Type B pancreatic cell (in vitro differentiated cells): ENCODE measurements around the gene RALGAPB. TPM values are rescaled to one million over a fixed set of nuclear protein-coding genes. Genes with fewer than 3 reads are reported as not detected.
A peak's percentile ranks its signal among the peaks of the same experiment; 100 is the strongest.

Experiments used
- DNase-seq: peaks from one replicate; pipeline ENCODE4 v3.0.0; 2021; ENCODE audit warnings: mixed read lengths; ENCODE audit not compliant: unreplicated experiment; ENCODE audit errors: extremely low spot score
- H3K27ac Mint-ChIP-seq: 2 replicates; pipeline ENCODE4 v1.8.0; 2021; ENCODE audit warnings: mild to moderate bottlenecking, mixed read lengths
- H3K27me3 Mint-ChIP-seq: 2 replicates; pipeline ENCODE4 v1.8.0; 2021; ENCODE audit warnings: mixed read lengths
- H3K36me3 Mint-ChIP-seq: 2 replicates; pipeline ENCODE4 v1.8.0; 2021; ENCODE audit warnings: mixed read lengths
- H3K4me1 Mint-ChIP-seq: one replicate; pipeline ENCODE4 v1.8.0; 2021; ENCODE audit warnings: mixed read lengths; ENCODE audit not compliant: unreplicated experiment
- H3K4me3 Mint-ChIP-seq: 2 replicates; pipeline ENCODE4 v1.8.0; 2021; ENCODE audit warnings: mild to moderate bottlenecking, mixed read lengths
- H3K9me3 Mint-ChIP-seq: 2 replicates; pipeline ENCODE4 v1.8.0; 2021; ENCODE audit warnings: mixed read lengths
- total RNA-seq: library from RNA; stranded (reverse); gene quantifications from 2 replicates; pipeline ENCODE4 v1.2.1, GENCODE V29; 2021; ENCODE audit warnings: low replicate concordance
- TF ChIP-seq, protein P1 (sequence below): fragments of 200-600 bp; sonication (generic); conservative IDR thresholded peaks from 2 replicates; pipeline ENCODE4 v1.5.0; 2021; ENCODE audit warnings: antibody characterized with exemption, mild to moderate bottlenecking

RALGAPB gene
- total RNA-seq, 1 donor from 2014 or later, result 38.2 TPM

DNA sequence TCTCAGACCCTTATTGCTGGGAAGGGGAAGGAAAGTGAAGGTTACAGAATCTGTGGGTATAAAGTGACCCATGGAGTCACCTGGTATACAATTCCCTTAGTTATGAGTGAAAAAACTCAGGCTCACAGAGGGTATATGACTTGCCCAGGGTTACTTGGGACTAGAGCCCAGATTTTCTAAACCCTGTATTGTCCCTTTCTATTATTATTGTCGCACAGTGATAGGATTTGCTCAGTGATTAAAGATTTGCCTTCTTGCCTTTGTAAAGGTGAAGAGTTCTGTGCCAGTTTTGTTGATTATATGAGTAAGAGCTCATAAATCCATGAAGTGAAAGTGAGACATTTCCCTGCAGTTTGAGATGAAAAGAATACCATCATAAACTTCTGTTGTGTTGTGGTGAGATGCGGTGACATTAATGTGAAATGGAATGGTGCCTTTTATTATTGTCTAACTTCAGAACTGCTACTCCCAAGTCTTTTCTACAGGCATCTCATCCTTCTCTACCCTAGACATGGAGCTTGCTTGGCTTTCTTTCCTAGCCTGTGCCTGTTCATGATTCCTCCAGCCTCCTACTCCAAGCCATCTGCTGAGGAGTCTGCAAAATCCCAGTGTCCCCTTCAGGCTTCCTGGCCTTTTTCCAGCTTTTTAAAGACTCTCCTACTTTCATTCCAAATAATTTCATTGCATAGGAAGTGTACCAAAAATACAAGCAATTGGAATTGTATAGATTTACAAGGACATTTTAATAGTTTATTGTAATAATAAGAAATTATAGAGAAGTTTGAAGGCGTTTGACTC lies 74.8 kb downstream of the RALGAPB start:
- peaks cover 17% of the 10 kb centered on the region for H3K36me3 Mint-ChIP-seq
- TF ChIP-seq, protein P1, sequence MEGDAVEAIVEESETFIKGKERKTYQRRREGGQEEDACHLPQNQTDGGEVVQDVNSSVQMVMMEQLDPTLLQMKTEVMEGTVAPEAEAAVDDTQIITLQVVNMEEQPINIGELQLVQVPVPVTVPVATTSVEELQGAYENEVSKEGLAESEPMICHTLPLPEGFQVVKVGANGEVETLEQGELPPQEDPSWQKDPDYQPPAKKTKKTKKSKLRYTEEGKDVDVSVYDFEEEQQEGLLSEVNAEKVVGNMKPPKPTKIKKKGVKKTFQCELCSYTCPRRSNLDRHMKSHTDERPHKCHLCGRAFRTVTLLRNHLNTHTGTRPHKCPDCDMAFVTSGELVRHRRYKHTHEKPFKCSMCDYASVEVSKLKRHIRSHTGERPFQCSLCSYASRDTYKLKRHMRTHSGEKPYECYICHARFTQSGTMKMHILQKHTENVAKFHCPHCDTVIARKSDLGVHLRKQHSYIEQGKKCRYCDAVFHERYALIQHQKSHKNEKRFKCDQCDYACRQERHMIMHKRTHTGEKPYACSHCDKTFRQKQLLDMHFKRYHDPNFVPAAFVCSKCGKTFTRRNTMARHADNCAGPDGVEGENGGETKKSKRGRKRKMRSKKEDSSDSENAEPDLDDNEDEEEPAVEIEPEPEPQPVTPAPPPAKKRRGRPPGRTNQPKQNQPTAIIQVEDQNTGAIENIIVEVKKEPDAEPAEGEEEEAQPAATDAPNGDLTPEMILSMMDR, result no peak
- H3K27ac Mint-ChIP-seq, result no peak overlapping the region
- no peaks in the 10 kb centered on the region for H3K9me3 Mint-ChIP-seq
- no peak for DNase-seq
- H3K4me1 Mint-ChIP-seq, result no peaks in the 10 kb centered on the region
- H3K4me3 Mint-ChIP-seq, result no peak overlapping the region
- H3K27me3 Mint-ChIP-seq, result no peaks in the 10 kb centered on the region

DNA sequence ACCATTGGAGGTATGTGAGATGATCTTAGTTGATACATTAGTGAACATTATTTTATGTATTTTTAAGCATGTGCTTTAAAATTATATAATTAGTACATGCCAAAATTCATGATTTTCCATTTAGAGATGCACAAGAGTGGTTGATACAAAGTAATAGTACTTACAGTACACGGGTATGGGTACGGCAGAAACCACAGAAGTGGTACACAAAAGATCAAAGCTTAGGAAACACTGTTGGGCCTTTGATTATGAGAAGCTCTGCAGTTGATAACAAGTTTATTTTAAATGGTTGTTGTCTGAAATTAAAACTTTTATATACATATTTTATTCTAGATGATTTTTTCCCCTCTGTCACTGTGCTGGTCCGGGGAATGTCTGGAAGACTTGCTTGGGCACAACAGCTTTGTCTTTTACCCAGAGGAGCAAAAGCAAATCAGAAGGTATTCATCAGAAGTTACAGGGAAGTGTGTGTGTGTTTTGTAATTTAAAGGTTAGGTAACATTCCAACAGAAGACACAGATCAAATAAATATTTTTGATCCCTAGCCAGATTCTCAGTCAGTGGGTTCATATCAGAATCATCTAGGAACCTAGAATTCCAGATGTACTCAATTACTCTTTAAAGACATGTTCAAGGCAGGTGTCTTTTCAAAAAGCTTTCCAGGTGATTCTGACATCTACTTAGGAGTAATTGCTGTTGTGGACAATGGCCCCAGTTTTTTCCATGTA lies 75.9 kb downstream of the RALGAPB start:
- TF ChIP-seq, protein P1, result no peak

DNA sequence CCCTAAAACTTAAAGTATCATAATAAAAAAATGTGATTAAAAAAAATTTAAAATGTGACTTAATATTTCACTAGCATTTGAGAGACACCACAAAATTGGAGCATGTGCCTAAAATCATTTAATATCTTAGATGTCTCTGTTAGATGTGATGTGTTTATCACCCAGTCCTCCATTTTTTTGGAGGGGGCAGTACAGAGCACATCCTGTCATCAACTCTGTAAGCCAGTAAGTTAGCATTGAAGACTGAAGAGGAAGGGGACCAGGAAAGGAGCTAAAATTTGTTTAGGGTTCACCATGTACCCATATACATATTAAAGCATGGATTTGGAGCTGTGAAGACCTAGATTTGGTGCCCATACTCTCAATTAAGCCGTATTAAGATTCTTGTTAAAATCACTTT lies 77.6 kb downstream of the RALGAPB start:
- H3K4me3 Mint-ChIP-seq, result no peak overlapping the region
- H3K27ac Mint-ChIP-seq, result no peak overlapping the region
- no peaks in the 10 kb centered on the region for H3K27me3 Mint-ChIP-seq
- TF ChIP-seq, protein P1, result peak; percentile 58
- H3K36me3 Mint-ChIP-seq, result peaks cover 14% of the 10 kb centered on the region
- no peak for DNase-seq
- no peaks in the 10 kb centered on the region for H3K9me3 Mint-ChIP-seq
- H3K4me1 Mint-ChIP-seq, result no peaks in the 10 kb centered on the region

More for the DNA sequence above, 75.9 kb downstream of the RALGAPB start:
- Mint-ChIP-seq H3K36me3 (peaks cover 11% of the 10 kb centered on the region), H3K27me3 (no peaks in the 10 kb centered on the region), H3K4me3 (no peak overlapping the region), H3K4me1 (no peaks in the 10 kb centered on the region), H3K27ac (no peak overlapping the region), H3K9me3 (no peaks in the 10 kb centered on the region)
- no peak for DNase-seq

DNA sequence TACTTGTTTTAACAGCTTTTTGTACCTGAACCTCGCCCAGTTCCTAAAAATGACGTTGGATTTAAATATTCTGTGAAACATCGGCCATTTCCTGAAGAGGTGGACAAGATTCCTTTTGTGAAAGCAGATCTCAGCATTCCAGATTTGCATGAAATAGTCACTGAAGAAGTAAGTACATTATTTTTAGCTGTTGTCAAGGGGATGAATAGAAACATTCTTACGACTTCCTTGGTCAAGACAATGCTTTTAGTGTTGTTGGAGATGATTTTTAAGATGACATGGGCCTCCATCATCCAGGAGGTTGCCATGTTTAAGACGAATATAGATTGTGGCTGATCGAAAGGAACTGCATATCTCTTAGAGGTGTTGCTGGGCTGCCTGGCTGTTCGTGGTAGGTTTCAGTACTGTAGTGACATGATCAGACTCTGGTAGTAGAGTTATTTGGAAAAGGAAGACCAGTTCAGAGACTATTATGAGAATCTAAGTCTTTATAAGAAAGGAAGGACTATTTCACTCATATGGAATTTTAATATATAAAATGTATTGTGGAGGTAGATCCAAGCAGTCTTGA lies 78.5 kb downstream of the RALGAPB start:
- H3K36me3 Mint-ChIP-seq, result peaks cover 14% of the 10 kb centered on the region
- no peak overlapping the region for H3K4me3 Mint-ChIP-seq
- H3K27me3 Mint-ChIP-seq, result no peaks in the 10 kb centered on the region
- DNase-seq, result no peak
- H3K9me3 Mint-ChIP-seq, result no peaks in the 10 kb centered on the region
- TF ChIP-seq, protein P1, result no peak
- no peak overlapping the region for H3K27ac Mint-ChIP-seq
- H3K4me1 Mint-ChIP-seq, result no peaks in the 10 kb centered on the region

DNA sequence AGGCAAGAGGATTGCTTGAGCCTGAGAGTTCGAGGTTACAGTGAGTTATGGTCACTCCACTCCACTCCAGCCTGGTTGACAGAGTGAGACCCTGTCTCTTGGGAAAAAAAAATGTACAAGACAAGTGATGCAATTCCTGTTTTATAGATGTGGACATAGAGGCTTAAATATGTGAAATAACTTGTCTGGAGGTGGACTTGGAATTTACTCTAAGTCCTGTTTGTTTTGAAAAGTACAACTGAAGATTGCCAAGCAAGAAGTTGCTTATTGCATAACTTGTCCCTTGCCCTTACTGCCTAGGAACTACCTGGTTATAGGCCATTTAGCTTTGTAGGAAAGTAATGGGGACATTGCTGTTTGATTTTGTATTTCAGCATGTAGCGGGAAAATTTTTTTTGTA lies 82.3 kb downstream of the RALGAPB start:
- TF ChIP-seq, protein P1, result no peak
- no peaks in the 10 kb centered on the region for H3K27me3 Mint-ChIP-seq

More for the DNA sequence above, 82.3 kb downstream of the RALGAPB start:
- no peak for DNase-seq
- H3K4me1 Mint-ChIP-seq, result no peaks in the 10 kb centered on the region
- H3K9me3 Mint-ChIP-seq, result no peaks in the 10 kb centered on the region
- H3K27ac Mint-ChIP-seq, result no peak overlapping the region
- no peak overlapping the region for H3K4me3 Mint-ChIP-seq
- H3K36me3 Mint-ChIP-seq, result peaks cover 28% of the 10 kb centered on the region
